T-helper 1 cell treated with Interleukin-12 subunit alpha and Interleukin-12 subunit beta and Interleukin-4 antibody, amounts not matched to agents 30 ng/mL and 1 ng/mL, for 36 hours (primary cell): ENCODE data around the gene MROH7. TPM values are rescaled to one million over a fixed set of nuclear protein-coding genes. Genes with fewer than 3 reads are reported as not detected.
"Not testable (repeated sequence)": the region's sequence is repeated elsewhere in the genome, so short reads cannot be mapped to it uniquely, and the experiment has no call there.

Experiments used
- intact Hi-C: fragments of 100-400 bp; cut with micrococcal nuclease; formaldehyde crosslinking; loops from one replicate; pipeline ENCODE4 v1.15.1; 2024
- total RNA-seq: library from RNA; stranded (reverse); gene quantifications from 2 replicates; pipeline ENCODE4 v1.2.3, GENCODE V29; 2022

Gene MROH7
- total RNA-seq, 1 donor from 2014 or later: 0.39 TPM

DNA sequence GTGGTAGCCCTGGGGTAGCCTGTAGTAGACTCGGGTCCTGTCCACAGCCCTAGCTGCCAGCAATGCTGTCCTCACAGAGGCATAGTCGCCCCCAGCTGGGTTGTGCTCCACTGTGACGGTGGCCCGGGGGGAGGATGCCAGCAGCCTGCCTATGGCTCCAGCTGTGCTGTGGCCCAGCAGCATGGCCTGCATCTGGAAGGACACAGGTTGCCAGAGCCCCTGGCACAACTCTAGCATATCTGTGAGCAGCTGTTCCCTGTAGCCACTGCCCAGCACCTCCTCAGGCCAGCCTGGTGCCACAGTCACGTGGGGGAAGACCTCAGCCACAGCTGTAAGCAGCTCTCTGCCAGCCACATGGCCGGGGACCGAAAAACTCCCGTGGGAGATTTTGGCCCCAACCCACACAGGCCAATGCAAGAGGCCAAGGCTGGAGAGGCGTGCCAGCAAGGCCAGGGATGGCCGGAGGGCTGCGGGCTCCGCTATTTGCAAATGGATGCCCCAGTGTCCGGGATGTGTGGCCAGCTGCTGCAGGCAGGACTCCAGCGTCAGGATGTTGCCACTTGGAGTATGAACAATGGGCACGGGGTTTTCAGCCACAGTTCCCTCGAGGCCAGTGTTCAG lies 32.2 kb upstream of the MROH7 start:
- intact Hi-C loops: no loop called here

DNA sequence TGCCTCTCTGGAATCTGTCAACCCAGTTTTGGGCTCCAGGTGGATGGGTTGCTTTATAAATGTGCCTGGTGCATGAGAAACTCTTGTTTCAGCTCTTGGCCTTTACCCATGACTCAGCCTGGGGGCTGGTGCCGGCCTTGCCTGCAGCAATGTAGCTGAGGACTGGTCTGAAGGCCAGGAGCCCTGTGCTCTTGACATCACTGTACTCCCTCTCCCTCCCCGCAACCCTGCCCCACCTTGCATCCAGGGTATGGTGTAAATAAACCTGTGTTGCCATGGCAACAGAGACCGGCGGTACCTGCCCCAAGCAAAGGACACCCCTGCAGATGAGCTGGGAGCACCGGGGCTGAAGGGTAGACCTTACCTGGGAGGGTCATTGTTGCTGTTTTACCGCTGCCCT lies 31.5 kb upstream of the MROH7 start:
- intact Hi-C loops: no loop called here

DNA sequence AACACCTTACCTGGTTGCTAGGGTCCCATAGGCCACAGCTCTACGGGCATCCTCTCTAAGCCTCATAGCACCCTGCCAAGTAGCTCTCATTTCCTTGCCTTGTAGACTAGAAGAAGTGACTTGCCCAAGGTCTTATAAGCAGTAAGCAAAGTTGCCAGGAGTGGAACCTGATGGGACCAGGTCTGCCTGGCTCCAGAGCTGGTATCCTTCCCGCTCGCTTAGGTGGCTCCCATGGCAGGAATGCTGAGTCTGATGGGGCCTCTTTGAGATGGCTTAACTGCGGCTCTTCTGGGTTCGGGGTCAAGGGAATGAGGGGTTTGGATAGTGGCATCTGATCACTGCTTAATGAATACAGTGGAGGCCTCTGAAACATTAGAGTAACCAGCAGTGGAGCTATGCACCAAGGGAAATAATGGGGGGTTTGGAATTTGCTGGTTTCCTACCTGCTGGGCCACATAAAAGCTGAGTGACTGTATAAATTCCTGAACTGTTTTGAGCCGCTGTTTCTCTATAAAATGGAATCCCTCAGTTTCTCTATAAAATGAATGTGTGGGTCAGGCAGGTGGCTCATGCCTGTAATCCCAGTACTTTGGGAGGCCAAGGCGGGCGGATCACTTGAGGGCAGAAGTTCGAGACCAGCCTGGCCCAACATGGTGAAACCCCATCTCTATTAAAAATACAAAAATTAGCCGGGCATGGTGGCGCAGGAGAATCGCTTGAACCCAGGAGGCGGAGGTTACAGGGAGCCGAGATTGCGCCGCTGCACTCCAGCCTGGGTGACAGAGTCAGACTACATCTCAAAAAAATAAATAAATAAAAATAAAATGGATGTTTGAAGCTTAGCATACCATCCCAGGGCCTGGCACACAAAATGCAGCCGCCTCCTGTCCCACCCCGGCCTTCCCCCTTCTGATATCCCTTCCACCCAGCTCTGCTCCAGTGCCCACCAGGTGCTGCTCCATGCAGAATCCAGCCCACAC lies 30.7 kb upstream of the MROH7 start:
- intact Hi-C loops: no loop called here

DNA sequence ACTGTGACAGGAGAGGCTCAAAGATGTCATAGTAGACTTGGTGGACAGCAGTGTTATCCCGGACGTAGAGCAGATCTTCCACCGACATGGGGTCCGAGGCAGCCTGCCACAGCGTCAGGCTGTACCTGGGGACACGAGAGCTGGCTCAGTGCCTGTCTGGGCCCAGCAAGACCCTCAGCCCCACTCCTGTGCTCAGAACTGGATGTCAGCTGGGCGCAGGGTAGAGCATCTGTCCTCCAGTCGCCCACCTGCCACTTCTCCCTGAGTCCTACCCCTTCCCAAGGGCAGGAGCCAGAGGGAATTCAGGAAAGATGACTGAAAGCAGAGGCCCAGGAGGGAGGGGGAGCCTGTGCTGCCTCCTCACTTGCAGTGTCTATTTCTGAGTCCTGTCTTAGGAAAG lies 30.0 kb upstream of the MROH7 start:
- intact Hi-C loops: no loop called here

DNA sequence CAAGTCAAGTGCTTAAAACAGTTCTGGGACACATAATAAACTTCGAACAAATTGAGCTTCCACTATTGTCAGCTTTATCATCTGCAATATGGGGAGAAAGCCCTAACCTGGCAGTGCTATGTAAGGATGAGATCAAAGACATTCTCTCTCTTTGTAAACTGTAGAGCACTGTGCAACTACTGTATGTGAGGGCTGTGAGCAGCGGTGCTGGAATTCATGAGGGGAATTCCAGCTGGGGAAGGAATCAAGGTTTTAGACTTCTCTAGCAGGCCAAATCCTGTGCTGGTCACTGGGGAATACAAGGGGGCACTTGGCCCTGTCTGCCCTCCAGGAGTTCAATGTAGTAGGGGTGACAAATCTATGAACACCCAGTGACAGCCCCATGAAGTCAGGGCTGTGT lies 27.6 kb upstream of the MROH7 start:
- intact Hi-C loops: no loop called here

DNA sequence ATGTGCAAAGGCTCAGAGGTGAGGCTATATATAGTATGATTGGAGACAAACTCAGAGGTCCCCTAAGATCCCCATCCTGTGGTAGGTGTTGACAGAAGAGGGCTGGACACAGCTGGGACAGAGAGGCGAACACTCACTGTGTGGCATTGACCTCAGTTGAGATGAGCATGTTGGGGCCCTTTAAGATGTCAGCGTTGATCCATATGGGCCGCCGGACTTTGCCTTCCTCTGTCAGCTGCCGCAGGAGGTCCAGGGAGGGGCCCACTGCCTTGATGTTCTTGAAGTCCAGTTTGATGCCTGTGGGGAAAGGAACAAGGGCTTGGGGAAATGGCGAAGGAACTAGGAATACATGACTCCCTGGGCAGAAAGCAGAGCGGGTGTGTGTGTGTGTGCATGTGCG lies 27.0 kb upstream of the MROH7 start:
- intact Hi-C loops: no loop called here

DNA sequence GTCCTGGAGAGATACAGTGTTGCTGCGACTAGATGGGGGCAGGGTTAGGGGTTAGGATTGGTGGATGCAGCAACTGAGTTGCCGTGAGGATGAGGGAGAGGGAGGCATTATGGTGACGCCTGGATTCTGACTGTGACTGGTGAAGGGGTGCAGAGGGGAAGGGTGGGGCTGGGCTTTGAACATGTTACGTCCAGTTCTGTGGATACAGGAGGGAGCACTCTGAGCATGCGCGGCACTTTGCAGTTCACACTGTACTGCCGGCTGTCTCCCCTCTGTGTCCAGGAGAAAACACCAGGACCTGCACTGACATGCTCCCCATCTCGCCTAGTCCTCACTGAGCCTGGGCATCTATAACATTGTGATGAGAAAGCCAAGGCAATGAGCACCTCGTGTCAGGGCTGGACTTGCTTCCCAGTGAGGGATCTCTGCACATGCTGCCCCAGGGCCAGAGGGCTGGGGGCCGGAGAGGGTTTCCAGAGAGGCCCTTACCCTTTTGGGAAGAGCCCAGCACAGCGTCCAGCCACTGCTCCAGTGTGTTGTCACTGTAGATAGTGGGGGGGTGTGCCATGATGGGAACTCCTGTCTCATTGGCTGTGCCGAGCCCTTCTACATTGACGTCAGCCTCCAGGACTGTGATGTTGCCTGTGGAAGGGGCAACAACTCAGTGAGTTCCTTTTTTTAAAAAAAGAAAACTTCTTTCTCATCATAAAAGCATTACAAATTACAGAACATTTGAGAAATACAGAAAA lies 25.9 kb upstream of the MROH7 start:
- intact Hi-C loops: no loop called here

DNA sequence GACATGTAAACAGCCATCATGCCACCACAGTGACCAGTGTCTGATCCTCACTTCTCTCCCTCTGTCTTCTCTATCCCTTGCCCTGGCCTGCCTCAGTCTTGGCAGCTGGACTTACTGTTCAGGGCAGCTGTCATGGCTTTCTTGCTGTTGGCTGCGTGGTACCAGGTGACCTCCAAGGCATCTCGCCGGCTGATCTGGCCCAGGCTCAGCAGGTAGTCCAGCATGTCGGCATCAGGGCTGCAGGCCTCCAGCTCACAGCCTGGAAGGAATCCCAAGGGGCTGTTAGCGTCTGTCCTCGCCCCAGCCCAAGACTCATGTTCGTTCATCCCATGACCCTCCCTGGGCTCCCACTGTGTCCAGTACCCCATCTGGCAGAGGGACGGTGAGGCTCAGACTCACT lies 21.8 kb upstream of the MROH7 start:
- intact Hi-C loops: no loop called here

DNA sequence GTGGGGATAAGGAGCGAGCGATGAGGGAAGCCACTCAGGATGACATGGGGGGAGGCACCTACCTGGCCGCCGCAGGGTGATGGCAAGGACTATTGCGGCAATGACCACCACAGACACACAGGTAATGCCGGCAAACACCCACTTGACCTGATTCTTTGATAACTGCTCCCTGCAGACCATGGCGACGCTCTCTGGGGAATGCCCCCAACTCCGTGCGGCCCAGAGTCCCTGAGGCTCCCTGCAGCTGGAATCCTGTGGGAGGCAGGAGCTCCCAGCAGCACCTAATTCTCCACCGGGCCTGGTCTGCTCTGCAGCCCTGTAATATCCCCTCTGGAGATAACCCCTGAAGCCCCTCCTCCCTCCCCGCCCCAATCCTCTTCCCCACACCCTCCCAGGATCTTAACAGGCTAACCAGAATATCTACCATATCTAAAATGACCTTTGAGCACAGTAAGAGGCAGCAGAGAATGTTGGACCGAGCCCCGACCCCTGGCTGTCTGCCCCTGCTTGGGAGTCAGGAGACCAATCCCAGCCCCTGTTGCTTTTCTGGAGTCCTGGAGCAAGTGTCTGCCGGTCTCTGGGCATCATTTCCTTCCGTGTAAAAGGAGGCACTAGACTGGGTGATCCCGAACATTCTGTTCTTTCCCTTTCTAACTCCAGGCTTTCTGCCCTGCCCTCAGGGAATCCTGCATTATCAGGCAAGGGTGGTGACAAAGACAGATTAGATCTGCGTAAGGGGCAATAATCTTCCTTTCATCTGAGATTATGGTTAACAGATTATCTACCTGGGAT lies 18.2 kb upstream of the MROH7 start, which contains the start of gene FAM151A:
TSS of gene FAM151A (minus strand) at position 310 of the 792 bp plus-strand sequence. CDS start at position 180, 130 bp downstream.
- intact Hi-C loops: no loop called here

DNA sequence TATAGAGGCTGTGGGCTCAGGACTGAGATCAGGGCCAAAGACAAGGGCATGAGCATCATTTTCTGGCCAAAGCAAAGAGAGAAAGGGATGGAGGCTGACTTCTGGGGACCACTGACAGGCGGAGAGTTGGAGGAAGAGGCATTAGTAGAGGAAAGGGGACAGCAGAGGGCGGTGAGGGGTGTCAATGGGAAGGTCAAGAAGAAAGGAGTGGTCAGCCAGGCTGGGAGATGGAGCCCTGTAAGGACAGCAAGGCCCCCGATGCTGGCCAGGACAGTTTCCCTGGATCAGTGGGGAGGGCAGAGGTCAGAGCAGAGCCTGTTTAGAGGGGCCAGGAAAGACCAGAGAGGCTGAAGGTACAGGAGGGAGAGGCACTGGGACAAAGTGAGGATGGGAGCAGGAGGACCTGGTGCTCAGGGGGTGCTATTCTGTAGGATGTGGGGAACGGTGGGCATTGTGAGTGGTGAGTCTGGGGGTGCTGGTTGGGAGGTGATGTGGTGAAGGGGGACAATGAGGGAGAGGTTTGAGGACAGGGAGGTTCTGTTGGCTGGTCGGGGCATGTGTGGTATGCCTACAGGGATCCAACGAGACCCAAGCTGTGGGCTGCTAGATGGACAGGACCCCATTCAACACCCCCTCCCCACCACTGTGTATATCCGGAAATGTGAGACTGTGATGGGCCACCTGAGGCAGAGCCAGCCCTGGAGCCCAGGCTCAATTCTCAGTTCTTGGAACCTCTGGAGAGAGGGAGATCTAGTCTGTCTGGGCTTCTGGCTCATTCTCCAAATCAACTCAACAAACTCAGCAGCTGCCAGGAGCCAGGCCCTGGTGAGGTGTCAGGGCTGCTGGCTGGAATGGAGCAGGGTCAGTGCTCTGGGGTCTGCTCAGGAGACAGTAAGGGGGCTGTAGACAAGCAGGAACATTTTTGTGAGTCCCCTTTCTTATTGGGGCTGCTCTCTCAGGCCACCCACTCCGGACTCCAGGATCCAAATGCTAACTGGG lies 16.8 kb upstream of the MROH7 start:
- intact Hi-C loops: no loop called here

DNA sequence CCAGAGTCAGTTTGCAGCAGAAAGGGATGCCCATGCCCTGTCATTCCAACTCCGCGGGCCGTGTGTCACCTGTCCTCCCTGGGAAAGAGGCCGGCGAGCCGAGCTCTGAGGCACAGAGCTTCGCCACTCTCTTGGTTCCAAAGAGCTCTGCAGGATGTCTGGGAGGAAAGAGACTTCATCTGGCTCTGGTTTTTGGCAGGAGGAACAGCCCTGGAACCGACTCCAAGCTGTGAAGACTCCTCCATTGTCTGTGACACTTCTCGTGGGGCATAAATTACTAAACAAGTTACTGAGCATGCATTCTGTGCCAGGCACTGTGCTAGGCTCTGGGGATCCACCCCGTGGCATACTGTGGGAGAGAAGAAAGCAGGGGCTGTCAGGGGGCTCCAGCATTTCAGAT lies 14.4 kb upstream of the MROH7 start:
- intact Hi-C loops: no loop called here

DNA sequence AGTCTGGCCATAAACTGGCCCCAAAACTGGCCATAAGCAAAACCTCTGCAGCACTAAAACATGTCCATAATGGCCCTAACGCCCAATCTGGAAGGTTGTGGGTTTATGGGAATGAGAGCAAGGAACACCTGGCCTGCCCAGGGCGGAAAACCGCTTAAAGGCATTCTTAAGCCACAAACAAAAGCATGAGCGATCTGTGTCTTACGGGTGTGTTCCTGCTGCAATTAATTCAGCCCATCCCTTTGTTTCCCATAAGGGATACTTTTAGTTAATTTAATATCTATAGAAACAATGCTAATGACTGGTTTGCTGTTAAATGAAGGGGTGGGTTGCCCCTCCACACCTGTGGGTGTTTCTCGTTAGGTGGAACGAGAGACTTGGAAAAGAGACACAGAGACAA lies 5.8 kb upstream of the MROH7 start:
- intact Hi-C loops: not testable (repeated sequence)

DNA sequence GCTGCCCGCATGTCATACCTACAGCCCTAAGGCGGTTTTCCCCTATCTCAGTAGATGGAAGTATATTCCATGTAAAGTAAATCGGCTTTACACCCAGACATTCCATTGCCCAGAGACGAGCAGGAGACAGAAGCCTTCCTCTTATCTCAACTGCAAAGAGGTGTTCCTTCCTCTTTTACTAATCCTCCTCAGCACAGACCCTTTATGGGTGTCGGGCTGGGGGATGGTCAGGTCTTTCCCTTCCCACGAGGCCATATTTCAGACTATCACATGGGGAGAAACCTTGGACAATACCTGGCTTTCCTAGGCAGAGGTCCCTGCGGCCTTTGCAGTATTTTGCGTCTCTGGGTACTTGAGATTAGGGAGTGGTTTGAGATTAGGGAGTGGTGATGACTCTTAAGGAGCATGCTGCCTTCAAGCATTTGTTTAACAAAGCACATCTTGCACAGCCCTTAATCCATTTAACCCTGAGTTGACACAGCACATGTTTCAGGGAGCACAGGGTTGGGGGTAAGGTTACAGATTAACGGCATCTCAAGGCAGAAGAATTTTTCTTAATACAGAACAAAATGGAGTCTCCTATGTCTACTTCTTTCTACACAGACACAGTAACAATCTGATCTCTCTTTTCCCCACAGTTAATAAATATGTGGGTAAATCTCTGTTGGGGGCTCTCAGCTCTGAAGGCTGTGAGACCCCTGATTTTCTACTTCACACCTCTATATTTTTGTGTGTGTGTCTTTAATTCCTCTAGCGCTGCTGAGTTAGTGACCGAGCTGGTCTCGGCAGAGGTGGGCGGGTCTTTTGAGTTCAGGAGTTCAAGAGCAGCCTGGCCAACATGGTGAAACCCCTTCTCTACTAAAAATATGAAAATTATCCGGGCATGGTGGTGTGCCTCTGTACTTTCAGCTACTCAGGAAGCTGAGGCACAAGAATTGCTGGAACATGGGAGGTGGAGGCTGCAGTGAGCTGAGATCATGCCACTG lies 4.8 kb upstream of the MROH7 start:
- intact Hi-C loops: not testable (repeated sequence)

DNA sequence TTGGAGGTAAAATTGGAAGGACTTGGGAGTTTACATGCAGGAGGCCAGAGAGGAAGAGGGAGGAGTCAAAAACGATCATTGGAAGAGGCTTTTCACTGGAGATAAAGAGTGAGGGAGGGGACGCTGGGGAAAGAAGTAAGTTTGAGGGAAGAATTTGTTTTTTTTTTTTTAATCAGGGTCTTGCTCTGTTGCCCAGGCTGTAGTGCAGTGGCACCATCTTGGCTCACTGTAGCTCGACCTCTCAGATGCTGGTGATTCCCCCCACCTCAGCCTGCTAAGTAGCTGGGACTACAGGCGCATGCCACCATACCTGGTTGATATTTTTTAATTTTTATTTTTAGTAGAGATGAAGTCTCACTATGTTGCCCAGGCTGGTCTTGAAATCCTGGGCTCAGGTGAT lies 1.2 kb upstream of the MROH7 start:
- intact Hi-C loops: no loop called here

DNA sequence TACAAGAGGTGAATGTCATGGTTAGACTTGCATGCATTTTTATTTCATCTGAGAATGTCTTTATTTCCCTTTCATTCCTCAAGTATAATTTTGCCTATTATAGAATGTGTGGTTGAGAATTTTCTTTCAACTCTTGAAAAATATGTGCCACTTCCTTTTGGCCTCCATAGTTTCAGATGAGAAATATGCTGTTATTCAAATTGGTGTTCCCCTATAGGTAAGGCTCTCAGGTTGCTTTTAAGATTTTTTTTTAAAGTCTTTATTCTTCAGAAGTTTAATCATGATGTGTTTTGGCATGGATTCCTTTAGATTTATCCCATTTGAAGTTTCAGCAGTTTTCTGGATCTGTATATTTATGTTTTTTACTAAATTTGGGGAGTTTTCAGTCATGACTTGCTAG lies 2.1 kb downstream of the MROH7 start:
- intact Hi-C loops: no loop called here

DNA sequence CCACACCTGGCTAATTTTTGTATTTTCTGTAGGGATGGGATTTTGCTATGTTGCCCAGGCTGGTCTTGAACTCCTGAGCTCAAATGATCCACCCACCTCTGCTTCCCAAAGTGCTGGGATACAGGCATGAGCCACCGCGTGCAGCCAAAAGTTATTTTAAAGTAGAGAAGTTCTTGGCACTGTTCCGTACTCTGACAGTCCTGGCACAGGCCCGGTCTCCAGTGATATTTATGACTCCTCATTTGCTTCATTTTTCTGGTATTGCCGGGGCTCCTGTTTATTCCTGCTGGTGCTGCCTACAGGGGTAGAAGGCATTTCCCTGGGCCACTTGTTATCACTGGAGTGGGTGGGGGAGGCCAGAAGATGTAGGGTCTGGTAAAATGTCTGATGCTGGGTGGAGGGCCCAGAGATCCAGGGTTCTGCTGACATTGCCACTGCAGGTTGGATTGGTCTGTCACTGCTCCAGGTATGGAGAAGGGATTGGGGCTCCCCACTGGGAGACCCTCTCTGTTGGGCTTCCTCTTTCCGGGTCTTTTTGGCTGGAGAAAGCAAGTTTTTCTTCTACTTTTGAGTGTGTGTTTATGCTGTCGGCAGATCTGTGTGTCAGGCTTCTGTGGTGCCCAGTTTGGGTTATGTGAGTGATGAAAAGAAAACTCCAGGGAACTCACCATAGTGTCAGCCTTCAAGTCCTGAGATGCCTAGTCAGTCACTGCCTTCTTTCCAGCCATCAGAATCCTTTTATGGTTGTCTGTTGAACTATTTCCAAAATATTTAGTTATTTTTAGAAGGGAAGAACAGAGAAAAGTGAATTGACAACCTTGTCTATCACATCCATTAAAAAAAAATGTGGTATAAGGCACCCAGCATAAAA lies 4.5 kb downstream of the MROH7 start:
- intact Hi-C loops: no loop called here

DNA sequence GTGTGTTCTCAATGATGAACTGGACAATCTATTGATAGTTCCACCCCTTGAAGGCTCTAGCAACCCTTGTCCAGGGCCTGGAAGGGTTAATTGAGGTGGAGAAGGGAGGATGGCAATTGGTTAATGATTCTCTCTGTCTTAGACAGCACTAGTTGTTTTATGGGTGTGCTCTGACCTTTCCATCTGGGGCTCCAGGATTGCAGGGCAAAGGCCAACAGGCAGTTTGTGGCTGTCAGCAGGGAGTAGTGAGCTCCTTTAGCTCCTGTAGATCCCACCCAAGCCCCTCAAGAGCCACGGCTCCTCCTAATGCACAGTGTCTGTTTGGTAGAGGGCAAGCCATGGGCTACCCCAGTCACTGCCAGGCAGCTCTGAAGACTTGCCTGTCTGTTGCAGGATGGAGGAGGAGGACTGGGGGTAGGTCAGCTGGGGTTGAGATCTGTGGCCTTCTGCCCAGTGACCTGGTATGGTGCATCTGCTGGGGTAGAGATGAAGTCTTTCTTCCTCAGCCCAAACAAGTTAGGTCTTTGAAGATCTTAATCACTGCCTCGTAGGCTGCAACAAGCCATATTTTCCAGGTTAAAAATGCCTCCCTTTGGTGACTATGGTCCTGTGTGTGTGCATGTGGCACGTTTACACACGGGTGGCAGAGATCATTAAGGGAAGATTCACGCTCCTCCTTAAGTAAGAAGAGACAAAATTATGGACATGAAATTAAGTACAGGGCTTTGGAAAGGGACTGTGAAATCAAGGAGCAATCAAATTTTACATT lies 7.7 kb downstream of the MROH7 start:
- intact Hi-C loops: no loop called here
